WERI-Rb-1 (cell line): ENCODE data around the gene UPF1.

Experiments
- DNase-seq: peaks from one replicate; pipeline ENCODE4 v3.0.0-alpha.2; 2020
- H3K27ac ChIP-seq: fragments of 250-450 bp; sonication (Bioruptor Pico); 2 replicates; pipeline ENCODE4 v1.5.1; 2020; ENCODE audit warnings: mild to moderate bottlenecking, moderate library complexity
- H3K27me3 ChIP-seq: fragments of 250-450 bp; sonication (Bioruptor Pico); 2 replicates; pipeline ENCODE4 v1.5.1; 2021; ENCODE audit warnings: mild to moderate bottlenecking, low read depth, moderate library complexity; ENCODE audit not compliant: insufficient read depth, severe bottlenecking
- H3K36me3 ChIP-seq: fragments of 250-450 bp; sonication (Bioruptor Pico); 2 replicates; pipeline ENCODE4 v1.5.1; 2020; ENCODE audit warnings: mild to moderate bottlenecking, moderate library complexity
- H3K4me3 ChIP-seq: 2 replicates; pipeline ENCODE4 v1.5.1; 2011; ENCODE audit warnings: low read depth, mild to moderate bottlenecking, control low read depth, low read length
- H3K9me3 ChIP-seq: fragments of 250-450 bp; sonication (Bioruptor Pico); 2 replicates; pipeline ENCODE4 v1.5.1; 2021; ENCODE audit warnings: mild to moderate bottlenecking, moderate library complexity; ENCODE audit not compliant: severe bottlenecking
- TF ChIP-seq, protein P1 (sequence below): IDR thresholded peaks from 2 replicates; pipeline ENCODE4 v1.5.1; 2011; ENCODE audit warnings: low read depth, mild to moderate bottlenecking, control low read depth, inconsistent platforms, low read length

Gene UPF1

DNA sequence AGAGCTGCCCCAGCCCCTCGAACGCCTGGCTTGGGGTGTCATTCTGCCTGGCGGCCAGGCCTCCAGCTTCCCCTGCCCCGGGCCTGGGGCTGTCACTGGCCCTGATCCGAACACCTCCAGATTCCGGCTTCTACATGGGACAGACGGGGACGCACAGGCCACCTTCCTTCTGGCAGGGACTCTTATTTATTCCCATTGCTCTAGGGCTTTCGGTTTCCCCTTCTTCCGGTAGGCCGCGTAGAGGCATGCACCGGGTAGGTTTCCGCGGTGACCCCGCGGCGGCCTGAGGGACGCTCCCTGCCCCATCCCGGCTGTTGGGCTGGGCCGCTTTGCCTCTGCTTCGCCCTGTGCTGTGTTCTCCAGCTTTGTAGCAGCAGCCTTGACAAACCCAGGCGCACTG, 36.0 kb downstream of the UPF1 start:
- H3K27ac ChIP-seq = no peak overlapping the region
- H3K36me3 ChIP-seq = peaks cover 50% of the 10 kb centered on the region
- no peaks in the 10 kb centered on the region for H3K27me3 ChIP-seq
- H3K9me3 ChIP-seq = no peaks in the 10 kb centered on the region
- H3K4me3 ChIP-seq = no peak overlapping the region
- TF ChIP-seq, protein P1, sequence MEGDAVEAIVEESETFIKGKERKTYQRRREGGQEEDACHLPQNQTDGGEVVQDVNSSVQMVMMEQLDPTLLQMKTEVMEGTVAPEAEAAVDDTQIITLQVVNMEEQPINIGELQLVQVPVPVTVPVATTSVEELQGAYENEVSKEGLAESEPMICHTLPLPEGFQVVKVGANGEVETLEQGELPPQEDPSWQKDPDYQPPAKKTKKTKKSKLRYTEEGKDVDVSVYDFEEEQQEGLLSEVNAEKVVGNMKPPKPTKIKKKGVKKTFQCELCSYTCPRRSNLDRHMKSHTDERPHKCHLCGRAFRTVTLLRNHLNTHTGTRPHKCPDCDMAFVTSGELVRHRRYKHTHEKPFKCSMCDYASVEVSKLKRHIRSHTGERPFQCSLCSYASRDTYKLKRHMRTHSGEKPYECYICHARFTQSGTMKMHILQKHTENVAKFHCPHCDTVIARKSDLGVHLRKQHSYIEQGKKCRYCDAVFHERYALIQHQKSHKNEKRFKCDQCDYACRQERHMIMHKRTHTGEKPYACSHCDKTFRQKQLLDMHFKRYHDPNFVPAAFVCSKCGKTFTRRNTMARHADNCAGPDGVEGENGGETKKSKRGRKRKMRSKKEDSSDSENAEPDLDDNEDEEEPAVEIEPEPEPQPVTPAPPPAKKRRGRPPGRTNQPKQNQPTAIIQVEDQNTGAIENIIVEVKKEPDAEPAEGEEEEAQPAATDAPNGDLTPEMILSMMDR = no peak
- no peak for DNase-seq

DNA sequence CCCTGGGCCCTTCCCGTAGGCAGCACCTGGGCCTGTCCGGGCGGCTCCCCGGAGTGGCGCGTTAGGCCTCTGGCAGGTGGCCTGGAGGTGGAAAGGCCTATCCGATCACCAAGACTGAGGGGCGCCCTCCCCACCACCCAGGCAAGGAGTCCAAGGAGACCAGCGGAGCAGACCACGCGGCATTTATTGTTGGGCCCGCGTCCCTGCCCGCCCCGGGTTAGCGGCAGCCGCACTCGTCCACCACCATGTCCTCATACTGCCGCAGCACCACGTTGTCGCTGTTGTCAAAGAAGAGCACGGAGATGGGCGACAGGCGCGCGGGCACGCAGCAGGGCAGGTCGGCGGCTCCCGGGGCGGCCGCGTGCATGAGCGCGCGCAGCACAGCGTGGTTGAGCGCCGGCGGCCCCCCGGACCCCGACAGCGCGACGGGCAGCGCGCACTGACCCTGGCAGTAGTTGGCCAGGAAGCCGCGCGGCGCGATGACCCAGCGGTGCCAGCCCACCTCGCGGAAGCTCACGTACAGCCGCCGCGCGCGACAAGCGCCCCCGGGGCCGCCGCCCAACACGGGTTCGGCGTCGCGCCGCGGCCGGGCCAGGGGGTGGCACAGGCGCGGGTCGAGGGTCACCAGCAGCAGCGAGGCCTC, 36.7 kb downstream of the UPF1 start:
- DNase-seq = no peak
- TF ChIP-seq, protein P1 = no peak
- Histone ChIP-seq H3K36me3 (peaks cover 50% of the 10 kb centered on the region), H3K4me3 (no peak overlapping the region), H3K9me3 (no peaks in the 10 kb centered on the region), H3K27ac (peak overlapping the region; percentile 6; the same call in 1 of the 2 replicates), H3K27me3 (no peaks in the 10 kb centered on the region)

DNA sequence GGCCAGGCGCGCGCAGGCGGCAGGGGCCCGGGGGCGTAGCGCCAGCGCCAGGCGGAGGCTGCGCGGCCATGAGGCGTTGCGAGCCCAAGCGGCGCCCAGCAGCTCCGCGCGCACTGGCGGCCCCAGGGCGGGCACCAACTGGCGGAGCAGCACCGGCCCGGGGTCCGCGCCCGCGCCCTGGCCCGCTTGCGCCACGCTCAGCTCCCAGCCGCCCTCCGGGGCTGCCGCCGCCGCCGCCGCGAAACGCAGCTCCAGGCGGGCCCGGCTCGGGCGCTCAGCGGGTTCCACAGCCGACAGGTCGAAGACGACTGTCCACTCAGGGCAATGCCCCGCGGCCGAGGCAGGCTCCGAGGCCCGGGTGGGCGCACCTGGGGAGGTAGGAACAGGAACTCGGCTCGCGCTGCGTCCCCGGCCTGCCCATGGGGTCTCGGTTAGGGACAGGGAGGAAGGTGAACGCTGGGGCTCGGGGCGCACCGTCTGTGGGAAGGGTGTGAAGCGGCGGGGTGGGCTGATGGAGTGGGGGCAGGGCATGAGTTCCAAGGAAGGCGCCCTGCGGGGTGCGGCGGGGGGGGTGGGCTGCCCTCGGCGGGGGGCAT, 37.4 kb downstream of the UPF1 start:
- Histone ChIP-seq H3K27ac (no peak overlapping the region), H3K36me3 (peaks cover 43% of the 10 kb centered on the region), H3K27me3 (no peaks in the 10 kb centered on the region), H3K9me3 (no peaks in the 10 kb centered on the region), H3K4me3 (no peak overlapping the region)
- TF ChIP-seq, protein P1 = no peak
- no peak for DNase-seq

DNA sequence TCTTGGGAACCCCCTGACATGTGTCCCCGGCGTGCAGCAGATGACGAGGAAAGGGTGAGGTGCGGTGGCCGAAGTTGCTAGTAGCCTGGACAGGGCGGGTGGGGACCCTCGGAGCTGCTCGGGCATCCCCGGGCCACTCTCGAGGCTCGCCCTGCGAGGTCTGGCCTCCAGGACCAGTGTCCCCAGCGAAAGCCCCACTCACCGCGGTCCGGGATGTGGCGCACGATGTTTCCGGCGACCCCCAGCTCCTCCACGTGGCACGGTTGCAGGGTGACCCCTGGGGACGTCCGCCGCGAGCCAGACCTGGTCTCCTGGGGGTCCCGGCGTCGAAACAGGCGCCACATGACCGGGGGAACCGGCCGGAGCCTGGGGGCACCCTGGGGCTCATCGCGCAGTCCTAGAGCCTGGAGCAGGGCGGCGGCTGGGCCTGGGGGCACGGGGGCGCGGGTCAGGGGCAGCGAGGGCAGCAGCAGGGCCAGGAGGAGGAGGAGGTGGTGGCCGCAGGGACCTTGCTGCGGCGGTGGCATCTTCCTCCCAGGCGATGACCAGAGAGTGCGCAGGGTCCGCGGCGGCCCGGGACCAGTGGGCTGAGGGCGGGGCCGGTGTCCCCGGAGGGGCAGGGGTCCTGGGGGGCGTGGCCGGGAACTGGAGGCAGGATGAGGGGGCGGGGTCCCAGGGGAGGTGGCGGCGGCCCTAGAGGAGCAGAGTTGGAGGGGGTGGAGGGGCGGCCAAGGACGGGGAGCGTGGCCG, 38.2 kb downstream of the UPF1 start:
- no peak for DNase-seq
- H3K9me3 ChIP-seq = no peaks in the 10 kb centered on the region
- TF ChIP-seq, protein P1 = no peak
- H3K27me3 ChIP-seq = no peaks in the 10 kb centered on the region
- H3K27ac ChIP-seq = no peak overlapping the region
- peaks cover 45% of the 10 kb centered on the region for H3K36me3 ChIP-seq
- H3K4me3 ChIP-seq = no peak overlapping the region

DNA sequence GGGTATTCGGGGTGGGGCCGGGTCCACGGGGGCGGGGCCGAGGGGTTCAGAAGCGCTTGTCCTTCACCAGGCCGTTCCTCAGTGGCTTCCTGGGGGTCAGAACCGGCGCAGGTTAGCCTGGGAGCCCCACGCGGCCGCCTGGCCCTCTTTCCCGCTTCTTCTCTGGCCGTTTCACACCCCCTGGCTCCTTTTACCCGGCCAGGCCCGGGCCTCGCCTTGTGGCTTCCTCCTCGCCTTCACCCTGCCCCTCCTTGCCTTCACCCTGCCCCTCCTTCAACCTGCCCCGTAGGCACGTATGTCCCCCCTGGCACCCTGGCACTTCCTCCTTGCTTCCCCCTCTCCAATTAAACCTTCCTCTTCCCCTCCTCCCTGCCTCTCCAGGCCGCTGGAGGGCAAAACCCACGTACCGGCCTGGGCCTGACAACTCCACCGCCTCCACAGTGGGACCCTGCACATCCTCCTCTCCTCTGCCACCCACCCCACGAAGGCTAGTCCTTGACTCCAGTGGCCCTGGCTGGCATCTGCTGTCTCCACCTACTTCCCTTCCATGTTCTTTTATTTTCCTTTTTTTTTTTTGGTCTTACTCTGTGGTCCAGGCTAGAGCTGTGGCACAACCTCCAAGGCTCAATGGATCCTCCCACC, 38.9 kb downstream of the UPF1 start:
- H3K4me3 ChIP-seq = no peak overlapping the region
- no peaks in the 10 kb centered on the region for H3K9me3 ChIP-seq
- peaks cover 39% of the 10 kb centered on the region for H3K36me3 ChIP-seq
- DNase-seq = no peak
- TF ChIP-seq, protein P1 = no peak
- H3K27me3 ChIP-seq = no peaks in the 10 kb centered on the region
- H3K27ac ChIP-seq = peak overlapping the region; percentile 64
